H1 (cell line): ENCODE measurements around the gene SRM. TPM values are rescaled to one million over a fixed set of nuclear protein-coding genes. Genes with fewer than 3 reads are reported as not detected.

ENCODE experiments used
- CTCF ChIA-PET: fragments of 300-600 bp; sonication (Branson Sonifier 250); formaldehyde crosslinking; loops from one replicate; lab custom pipeline; 2021; ENCODE audit not compliant: partially characterized antibody; lab: Charles Lee
- POLR2A ChIA-PET: fragments of 300-600 bp; sonication (Branson Sonifier 250); formaldehyde crosslinking; loops from one replicate; lab custom pipeline; 2021; ENCODE audit warnings: inconsistent platforms; ENCODE audit not compliant: partially characterized antibody; lab: Charles Lee
- DNase-seq, 2 experiments: peaks; one replicate each; pipeline versions ENCODE4 v3.0.0 to v3.0.0-alpha.2; 2010 to 2022; ENCODE audit warnings: low spot score in 2 of 2, low read depth in 1 of 2, mixed read lengths in 1 of 2
- FAIRE-seq: peaks from 2 replicates; lab custom pipeline; 2011; peaks lifted over from hg19 to GRCh38; lab: Jason Lieb, UNC
- H2AFZ ChIP-seq: 2 replicates; pipeline ENCODE4 v1.8.1; 2012; ENCODE audit warnings: low read length, inconsistent platforms
- H2AK5ac ChIP-seq: 2 replicates; pipeline ENCODE4 v1.6.1; 2013; ENCODE audit warnings: low read depth, low read length
- H2BK120ac ChIP-seq: replicated peaks from 2 replicates; pipeline ENCODE3; 2013; ENCODE audit warnings: low read depth, low read length, inconsistent platforms
- H2BK12ac ChIP-seq: 2 replicates; pipeline ENCODE4 v1.6.1; 2013; ENCODE audit warnings: low read depth, low read length
- H2BK15ac ChIP-seq: 2 replicates; pipeline ENCODE4 v1.6.1; 2013; ENCODE audit warnings: low read length
- H2BK20ac ChIP-seq: 2 replicates; pipeline ENCODE4 v1.6.1; 2013; ENCODE audit warnings: low read length
- H2BK5ac ChIP-seq: 2 replicates; pipeline ENCODE4 v1.6.1; 2013; ENCODE audit warnings: low read depth, low read length
- H3K14ac ChIP-seq: 2 replicates; pipeline ENCODE4 v1.6.1; 2013; ENCODE audit warnings: inconsistent platforms; ENCODE audit not compliant: insufficient read length
- H3K18ac ChIP-seq: 2 replicates; pipeline ENCODE4 v1.6.1; 2013; ENCODE audit warnings: low read length; ENCODE audit errors: extremely low read depth
- H3K23ac ChIP-seq: 2 replicates; pipeline ENCODE4 v1.6.1; 2013; ENCODE audit warnings: inconsistent platforms; ENCODE audit not compliant: insufficient read length
- H3K23me2 ChIP-seq: 2 replicates; pipeline ENCODE4 v1.6.1; 2013; ENCODE audit warnings: low read depth, low read length
- H3K27ac ChIP-seq: 2 replicates; pipeline ENCODE4 v1.6.1; 2011; ENCODE audit warnings: low read depth, low read length, inconsistent platforms
- H3K27me3 ChIP-seq, 4 experiments: replicated peaks in 1 of 4; 1 replicate in 1 of 4; 2 replicates in 3 of 4; pipeline versions ENCODE4 v1.6.1 to v1.8.1; 2011 to 2013; ENCODE audit warnings: low read length in 3 of 4, mild to moderate bottlenecking in 3 of 4, inconsistent platforms in 2 of 4, mixed read lengths in 2 of 4, moderate library complexity in 1 of 4; ENCODE audit not compliant: control insufficient read depth in 3 of 4, insufficient read depth in 3 of 4; ENCODE audit errors: extremely low read depth in 1 of 4
- H3K36me3 ChIP-seq, 4 experiments: 2 replicates each; pipeline versions ENCODE4 v1.6.1 to v1.8.1; 2011 to 2013; ENCODE audit warnings: mild to moderate bottlenecking in 4 of 4, low read length in 3 of 4, moderate library complexity in 2 of 4, control low read depth in 1 of 4, inconsistent platforms in 1 of 4; ENCODE audit not compliant: insufficient read depth in 4 of 4, control insufficient read depth in 2 of 4
- H3K4ac ChIP-seq: replicated peaks from 2 replicates; pipeline ENCODE3; 2013; ENCODE audit warnings: low read length, low read depth, mixed read lengths, inconsistent platforms; ENCODE audit not compliant: insufficient read length
- H3K4me1 ChIP-seq, 4 experiments: replicated peaks in 1 of 4; 1 replicate in 1 of 4; 2 replicates in 3 of 4; pipeline versions ENCODE4 v1.6.1 to v1.8.1; 2011 to 2013; ENCODE audit warnings: low read length in 3 of 4, inconsistent platforms in 2 of 4, mixed read lengths in 1 of 4; ENCODE audit not compliant: insufficient read depth in 4 of 4, control insufficient read depth in 3 of 4
- H3K4me2 ChIP-seq, 2 experiments: 2 replicates each; pipeline versions ENCODE4 v1.6.1 to v1.8.1; 2011 to 2013; ENCODE audit warnings: low read depth in 2 of 2, low read length in 2 of 2, control low read depth in 1 of 2, inconsistent platforms in 1 of 2, mild to moderate bottlenecking in 1 of 2; ENCODE audit not compliant: insufficient read depth in 1 of 2
- H3K4me3 ChIP-seq, 4 experiments: fragments of 200-600, 300-600 bp in 1 of 4; sonication (generic), shearing (Covaris generic), sonication (Bioruptor Twin) in 1 of 4; 2 replicates each; pipeline versions ENCODE4 v1.5.1 to v1.8.1; 2011 to 2016; ENCODE audit warnings: low read length in 4 of 4, low read depth in 3 of 4, control low read depth in 2 of 4, inconsistent platforms in 2 of 4, mild to moderate bottlenecking in 2 of 4, mixed read lengths in 1 of 4, moderate library complexity in 1 of 4; ENCODE audit not compliant: insufficient read depth in 2 of 4; ENCODE audit errors: extremely low read depth in 1 of 4
- H3K56ac ChIP-seq: replicated peaks from 2 replicates; pipeline ENCODE3; 2013; ENCODE audit warnings: low read depth, mild to moderate bottlenecking, mixed read lengths, low read length, inconsistent platforms; ENCODE audit not compliant: insufficient read length
- H3K79me1 ChIP-seq: 2 replicates; pipeline ENCODE4 v1.6.1; 2013; ENCODE audit warnings: low read depth, low read length, control low read depth
- H3K79me2 ChIP-seq, 2 experiments: 2 replicates each; pipeline versions ENCODE4 v1.6.1 to v1.8.1; 2012 to 2013; ENCODE audit warnings: low read length in 2 of 2, mild to moderate bottlenecking in 2 of 2, inconsistent platforms in 1 of 2; ENCODE audit not compliant: insufficient read depth in 2 of 2, control insufficient read depth in 1 of 2
- H3K9ac ChIP-seq, 4 experiments: replicated peaks in 1 of 4; 1 replicate in 1 of 4; 2 replicates in 3 of 4; pipeline versions ENCODE4 v1.6.1 to v1.8.1; 2011 to 2013; ENCODE audit warnings: low read depth in 3 of 4, low read length in 3 of 4, control low read depth in 2 of 4, mild to moderate bottlenecking in 2 of 4, moderate library complexity in 2 of 4, inconsistent platforms in 1 of 4; ENCODE audit errors: extremely low read depth in 1 of 4
- H3K9me3 ChIP-seq, 2 experiments: 2 replicates each; pipeline versions ENCODE4 v1.6.1 to v1.8.1; 2012 to 2013; ENCODE audit warnings: mild to moderate bottlenecking in 2 of 2, moderate library complexity in 2 of 2, control low read depth in 1 of 2, inconsistent platforms in 1 of 2, low read depth in 1 of 2, low read length in 1 of 2, mixed read lengths in 1 of 2; ENCODE audit not compliant: insufficient read depth in 2 of 2
- H4K20me1 ChIP-seq, 2 experiments: replicated peaks in 1 of 2; 2 replicates each; pipeline versions ENCODE3 to v1.8.1; 2011 to 2013; ENCODE audit warnings: inconsistent platforms in 2 of 2, low read length in 2 of 2, mild to moderate bottlenecking in 1 of 2; ENCODE audit not compliant: insufficient read depth in 2 of 2, control insufficient read depth in 1 of 2
- H4K5ac ChIP-seq: 2 replicates; pipeline ENCODE4 v1.6.1; 2013; ENCODE audit warnings: low read length, low read depth, mixed read lengths, inconsistent platforms; ENCODE audit not compliant: insufficient read length
- H4K8ac ChIP-seq: 2 replicates; pipeline ENCODE4 v1.8.0; 2013; ENCODE audit warnings: mild to moderate bottlenecking, moderate library complexity, low read length, inconsistent platforms; ENCODE audit not compliant: insufficient read depth; ENCODE audit errors: extremely low read depth
- H4K91ac ChIP-seq: replicated peaks from 2 replicates; pipeline ENCODE3; 2013; ENCODE audit warnings: low read length, mixed read lengths, inconsistent platforms; ENCODE audit not compliant: insufficient read length
- SP1 ChIP-seq: IDR thresholded peaks from 2 replicates; pipeline ENCODE4 v1.6.1; 2011; ENCODE audit warnings: low read depth, low read length
- WGBS, 2 experiments: shearing (Covaris generic) in 1 of 2; methylation state at CpG; one replicate each; pipeline versions ENCODE4 v1.1.6 to v1.1.7; 2013 to 2015; ENCODE audit warnings: low lambda C conversion rate in 2 of 2, mixed read lengths in 2 of 2, inconsistent platforms in 1 of 2, low coverage in 1 of 2, missing lambda C conversion rate in 1 of 2; ENCODE audit not compliant: insufficient replicate concordance in 2 of 2, insufficient coverage in 1 of 2, insufficient read length in 1 of 2; ENCODE audit errors: extremely low coverage in 1 of 2, missing lambda C conversion rate in 1 of 2; 5-methylcytosine and 5-hydroxymethylcytosine counted together
- polyA plus RNA-seq, 7 experiments: library from polyadenylated mRNA; depleted of rRNA in 3 of 7; stranded (reverse) in 5 of 7; unstranded in 2 of 7; fragments of >200 nt in 5 of 7; fragments of 200-250 nt in 2 of 7; gene quantifications; 1 replicate in 5 of 7; 2 replicates in 1 of 7; 4 replicates in 1 of 7; pipeline versions ENCODE4 v1.2.1 to v1.2.3, GENCODE V29; 2011 to 2013; ENCODE audit warnings: missing spikeins in 2 of 7, mixed read lengths in 2 of 7
- total RNA-seq: library from RNA; stranded (reverse); fragmentation: NEBNext Ultra II Directional; extraction: Animal tissue kit (Norgen Biotek cat#: 25700); gene quantifications from 2 replicates; pipeline ENCODE4 v1.2.1, GENCODE V29; 2021

Gene SRM
- total and polyA plus RNA-seq, 2 of the 8 experiments (the other 6 are each of a cell fraction or from before 2014, with no cell fraction given): 110 to 208 TPM

GRCh38 chr1:11068600-11069473 is 9.0 kb upstream of the SRM start:
- no peak overlapping the region for H2AFZ ChIP-seq
- H3K4me3 ChIP-seq: no peak overlapping the region
- H3K4me1 ChIP-seq: no peaks in the 10 kb centered on the region
- no peak overlapping the region for H2AK5ac ChIP-seq
- peaks cover 0 to 10% of the 10 kb centered on the region in 2 experiments for H4K20me1 ChIP-seq
- peaks cover 33 to 80% (median 68%) of the 10 kb centered on the region in 4 experiments for H3K36me3 ChIP-seq
- no peak overlapping the region for H3K4ac ChIP-seq
- H3K79me1 ChIP-seq: no peaks in the 10 kb centered on the region
- H2BK120ac ChIP-seq: no peak overlapping the region
- H3K23me2 ChIP-seq: no peaks in the 10 kb centered on the region
- no peak overlapping the region for H3K56ac ChIP-seq
- no peak overlapping the region for H2BK12ac ChIP-seq
- no peak overlapping the region for H2BK5ac ChIP-seq
- H2BK15ac ChIP-seq: no peak overlapping the region
- no peak overlapping the region for H3K4me2 ChIP-seq
- H2BK20ac ChIP-seq: no peak overlapping the region
- H3K14ac ChIP-seq: no peak overlapping the region
- DNase-seq (no peak), FAIRE-seq (no peak)
- no peak overlapping the region for H4K8ac ChIP-seq
- no peak overlapping the region for H4K5ac ChIP-seq
- no peak overlapping the region for H4K91ac ChIP-seq
- no peaks in the 10 kb centered on the region; a peak in 1 of 7 replicates for H3K27me3 ChIP-seq
- ChIA-PET POLR2A (interaction anchor here (1.2 to 3.8 kb wide), 5 partner anchors 8 to 25 kb away, joined by 3 to 18 read pairs (median 4); partner anchors contain the start of gene SRM), CTCF (interaction anchor here (1.1 to 8.6 kb wide), 5 partner anchors 8 to 35 kb away, joined by 3 to 58 read pairs (median 11); no protein-coding TSS in a partner anchor)
- no peak overlapping the region for H3K27ac ChIP-seq
- WGBS, 2 experiments: 92% methylated on average over 17 of the region's 17 CpGs; no CpG with 5 or more reads in 1 of the 2 experiments
- H3K23ac ChIP-seq: no peak overlapping the region
- no peak overlapping the region for H3K9ac ChIP-seq
- no peaks in the 10 kb centered on the region for H3K79me2 ChIP-seq
- H3K18ac ChIP-seq: no peak overlapping the region
- no peaks in the 10 kb centered on the region for H3K9me3 ChIP-seq
- no peak for TF ChIP-seq SP1
- TF ChIP-seq, all 59 proteins: peak for 0
